Gastrocnemius medialis (tissue), 4 donors: ENCODE results near the gene MYO1E. TPM values are rescaled to one million over a fixed set of nuclear protein-coding genes. Genes with fewer than 3 reads are reported as not detected.

Source experiments
- ATAC-seq, 2 donors: fragments of 150-250 bp; one replicate each; pipeline ENCODE4 v1.9.1; 2016
- DNase-seq, 2 donors: peaks; one replicate each; pipeline ENCODE4 v3.0.0-alpha.2; 2019
- H3K27ac ChIP-seq, 4 donors: fragments of 200-600 bp; sonication (generic); 1 replicate in 1 of 4; 2 replicates in 3 of 4; pipeline ENCODE4 v1.5.1; 2016 to 2018; ENCODE audit warnings: mild to moderate bottlenecking in 2 of 4, moderate library complexity in 1 of 4
- H3K27me3 ChIP-seq, 3 donors: fragments of 200-600 bp; sonication (generic) in 2 of 3; 1 replicate in 1 of 3; 2 replicates in 2 of 3; pipeline versions ENCODE4 v1.5.1 to v1.6.0; 2016 to 2019; ENCODE audit warnings: mild to moderate bottlenecking in 1 of 3, moderate library complexity in 1 of 3
- H3K36me3 ChIP-seq, 2 donors: fragments of 200-600 bp; sonication (generic) in 1 of 2; one replicate each; pipeline ENCODE4 v1.5.1; 2017 to 2018
- H3K4me1 ChIP-seq, 2 donors: fragments of 200-600 bp; sonication (generic) in 1 of 2; one replicate each; pipeline ENCODE4 v1.5.1; 2016 to 2017; ENCODE audit warnings: mild to moderate bottlenecking in 2 of 2
- H3K4me3 ChIP-seq, 4 donors: fragments of 200-600 bp; sonication (generic) in 3 of 4; 1 replicate in 1 of 4; 2 replicates in 3 of 4; pipeline ENCODE4 v1.5.1; 2016 to 2019; ENCODE audit warnings: mild to moderate bottlenecking in 2 of 4
- H3K9me3 ChIP-seq, 3 donors: fragments of 200-600 bp; sonication (generic) in 2 of 3; 1 replicate in 1 of 3; 2 replicates in 2 of 3; pipeline ENCODE4 v1.5.1; 2016 to 2019
- CTCF ChIP-seq, 5 experiments: fragments of 450-650 bp in 3 of 5; fragments of 200-600 bp in 2 of 5; sonication (generic) in 2 of 5; IDR thresholded peaks in 4 of 5; conservative IDR thresholded peaks in 1 of 5; 1 replicate in 4 of 5; 2 replicates in 1 of 5; pipeline ENCODE4 v1.5.1; 2016 to 2019; ENCODE audit warnings: antibody characterized with exemption in 5 of 5, mild to moderate bottlenecking in 3 of 5, moderate library complexity in 3 of 5
- POLR2A ChIP-seq, 2 donors: fragments of 450-650 bp; IDR thresholded peaks; one replicate each; pipeline ENCODE4 v1.6.1; 2017; ENCODE audit warnings: antibody characterized with exemption in 2 of 2, mild to moderate bottlenecking in 2 of 2, moderate library complexity in 2 of 2
- in situ Hi-C, 4 donors: fragments of 200-750 bp; cut with MboI; loops; one replicate each; pipeline versions ENCODE4 v1.15.0 to v1.8.0; 2017; ENCODE audit warnings: low sequenced_read_pairs in 4 of 4
- intact Hi-C: fragments of 100-400 bp; cut with DNase I; formaldehyde crosslinking; loops from one replicate; pipeline ENCODE4 v1.15.1; 2023; ENCODE audit warnings: low total_unique reads
- total RNA-seq, 4 donors: library from RNA; depleted of rRNA; stranded (reverse); fragments of >200 nt; gene quantifications; one replicate each; pipeline versions ENCODE4 v1.1.0 to v1.2.3, GENCODE V29; 2016

The MYO1E gene
- total RNA-seq, 4 donors from 2014 or later: 12.8 to 39.6 (median 30.7) TPM

DNA sequence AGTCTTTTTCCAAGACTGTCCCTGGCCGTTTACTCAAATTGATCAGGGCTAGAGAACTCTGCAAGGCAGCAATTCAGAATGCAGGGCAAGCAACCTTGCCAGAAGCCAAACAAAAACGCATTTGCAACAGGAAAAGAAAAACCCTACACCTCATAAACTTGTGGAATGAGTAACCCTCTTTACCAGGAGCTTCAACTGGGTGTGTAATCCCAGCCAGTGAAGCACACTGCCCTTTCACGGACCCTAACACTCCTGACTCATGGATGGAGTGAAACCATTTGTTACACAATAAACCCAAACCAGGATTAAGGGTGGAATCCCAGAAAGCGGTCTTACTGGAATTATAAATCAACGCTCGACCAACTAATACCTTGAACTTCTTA is 180.8 kb downstream of the MYO1E start:
- no peak for DNase-seq

GRCh38 chr15:59190291-59190690 is 182.4 kb downstream of the MYO1E start:
- TF ChIP-seq POLR2A (IDR thresholded peaks at IDR 0.05): no peak
- ATAC-seq: no peak
- intact Hi-C loops: no loop called here
- no peak for DNase-seq
- H3K4me3 ChIP-seq: no peak overlapping the region
- no peaks in the 10 kb centered on the region for H3K27me3 ChIP-seq
- in situ Hi-C loops: no loop called here
- no peaks in the 10 kb centered on the region for H3K9me3 ChIP-seq
- peaks cover 0 to 51% of the 10 kb centered on the region in 2 donors for H3K36me3 ChIP-seq
- no peaks in the 10 kb centered on the region for H3K4me1 ChIP-seq
- H3K27ac ChIP-seq: no peak overlapping the region

More for the DNA sequence above, 180.8 kb downstream of the MYO1E start:
- no peaks in the 10 kb centered on the region for H3K27me3 ChIP-seq
- no peak for TF ChIP-seq CTCF (IDR thresholded peaks at IDR 0.05 in 4 of 5, conservative IDR thresholded peaks at IDR 0.05 in 1 of 5)
- no peak for TF ChIP-seq POLR2A (IDR thresholded peaks at IDR 0.05)
- no peaks in the 10 kb centered on the region for H3K9me3 ChIP-seq
- in situ Hi-C loops: no loop called here
- H3K4me3 ChIP-seq: no peak overlapping the region
- intact Hi-C loops: no loop called here
- no peak overlapping the region for H3K27ac ChIP-seq
- H3K36me3 ChIP-seq: peaks cover 0 to 54% of the 10 kb centered on the region in 2 donors
- no peaks in the 10 kb centered on the region for H3K4me1 ChIP-seq
- no peak for ATAC-seq

- DNase-seq (no peak), ATAC-seq (no peak)
- TF ChIP-seq CTCF (IDR thresholded peaks at IDR 0.05 in 4 of 5, conservative IDR thresholded peaks at IDR 0.05 in 1 of 5) (no peak), POLR2A (IDR thresholded peaks at IDR 0.05) (no peak)
- no peaks in the 10 kb centered on the region for H3K4me1 ChIP-seq
- no peaks in the 10 kb centered on the region for H3K9me3 ChIP-seq
- no peak overlapping the region for H3K4me3 ChIP-seq
- H3K27ac ChIP-seq: no peak overlapping the region
- no peaks in the 10 kb centered on the region for H3K27me3 ChIP-seq
- H3K36me3 ChIP-seq: peaks cover 0 to 45% of the 10 kb centered on the region in 2 donors
- intact Hi-C loops: no loop called here
- in situ Hi-C loops: no loop called here
These were observed 183.4 kb downstream of the MYO1E start for GRCh38 chr15:59189241-59189640.

GRCh38 chr15:59186501-59186900 is 186.2 kb downstream of the MYO1E start:
- intact Hi-C loops (no loop called here), in situ Hi-C loops (no loop called here)
- ATAC-seq (no peak), DNase-seq (no peak)
- no peak overlapping the region for H3K27ac ChIP-seq
- H3K27me3 ChIP-seq: no peaks in the 10 kb centered on the region
- no peak overlapping the region for H3K4me3 ChIP-seq
- H3K4me1 ChIP-seq: no peaks in the 10 kb centered on the region
- peaks cover 0 to 30% of the 10 kb centered on the region in 2 donors for H3K36me3 ChIP-seq
- TF ChIP-seq POLR2A (IDR thresholded peaks at IDR 0.05): no peak
- TF ChIP-seq CTCF (IDR thresholded peaks at IDR 0.05 in 4 of 5, conservative IDR thresholded peaks at IDR 0.05 in 1 of 5): no peak
- peaks cover 0 to 3% (median 0%) of the 10 kb centered on the region in 3 donors for H3K9me3 ChIP-seq

DNA sequence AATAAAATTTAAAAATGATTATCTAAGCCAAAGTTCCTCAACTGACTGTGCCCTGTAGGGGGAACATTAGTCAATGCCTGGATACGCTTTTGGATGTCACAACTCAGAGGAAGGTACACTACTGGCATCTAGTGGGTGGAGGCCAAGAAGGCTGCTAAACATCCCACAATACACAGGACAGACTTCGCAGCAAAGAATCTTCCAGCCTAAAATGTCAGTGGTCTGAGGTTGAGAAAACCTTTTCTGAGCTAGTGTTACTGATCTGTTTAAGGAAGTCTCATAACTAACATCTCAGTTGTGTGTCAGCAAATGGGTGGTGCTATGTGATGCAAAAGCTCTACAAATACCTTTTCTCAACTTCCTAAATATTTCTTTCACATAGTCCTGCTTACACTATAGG is 186.9 kb downstream of the MYO1E start:
- H3K27me3 ChIP-seq: no peaks in the 10 kb centered on the region
- TF ChIP-seq CTCF (IDR thresholded peaks at IDR 0.05 in 4 of 5, conservative IDR thresholded peaks at IDR 0.05 in 1 of 5): no peak
- TF ChIP-seq POLR2A (IDR thresholded peaks at IDR 0.05): no peak
- intact Hi-C loops: no loop called here
- no peak overlapping the region for H3K4me3 ChIP-seq
- ATAC-seq (no peak), DNase-seq (no peak)
- H3K36me3 ChIP-seq: peaks cover 0 to 29% of the 10 kb centered on the region in 2 donors
- in situ Hi-C loops: no loop called here
- H3K4me1 ChIP-seq: no peaks in the 10 kb centered on the region
- H3K9me3 ChIP-seq: peaks cover 0 to 3% (median 0%) of the 10 kb centered on the region in 3 donors
- no peak overlapping the region for H3K27ac ChIP-seq
